Left renal pelvis (tissue), 4 donors: Measurements from ENCODE around the gene ARPC4. TPM values are rescaled to one million over a fixed set of nuclear protein-coding genes. Genes with fewer than 3 reads are reported as not detected.
"Not testable (repeated sequence)": the region's sequence is repeated elsewhere in the genome, so short reads cannot be mapped to it uniquely, and the experiment has no call there.

Experiments
- DNase-seq, 4 donors: peaks; one replicate each; pipeline ENCODE4 v3.0.0-alpha.2; 2013; ENCODE audit warnings: low read depth in 4 of 4, low spot score in 3 of 4
- polyA plus RNA-seq, 4 donors: library from polyadenylated mRNA; unstranded; fragments of 120-200 nt; gene quantifications; one replicate each; pipeline ENCODE4 v1.2.1, GENCODE V29; 2013; ENCODE audit not compliant: insufficient read length in 4 of 4

The ARPC4 gene
- polyA plus RNA-seq, 4 donors = 103 to 150 (median 131) TPM

GRCh38 chr3:9848860-9849259, 56.0 kb downstream of the ARPC4 start:
- DNase-seq = not testable (repeated sequence)

GRCh38 chr3:9851383-9851782, 58.5 kb downstream of the ARPC4 start:
- DNase-seq = not testable (repeated sequence)

- DNase-seq = not testable (repeated sequence)
Measured at GRCh38 chr3:9851926-9852325, 59.0 kb downstream of the ARPC4 start.

GRCh38 chr3:9852528-9852927, 59.6 kb downstream of the ARPC4 start:
- no peak for DNase-seq

- DNase-seq = not testable (repeated sequence)
Measured at GRCh38 chr3:9854291-9854940, 61.5 kb downstream of the ARPC4 start.

GRCh38 chr3:9855594-9855993, 62.7 kb downstream of the ARPC4 start:
- no peak for DNase-seq

Other genes starting within 250 kb of the ARPC4 start
- under 1 TPM; 0.03 to 0.07 (median 0.06) TPM for gene LHFPL4, start 239.3 kb upstream of the ARPC4 start, polyA plus RNA-seq
- gene MTMR14, start 143.6 kb upstream of the ARPC4 start, polyA plus RNA-seq = 10 to 100 TPM; 22.7 to 38.6 (median 31.8) TPM
- gene CPNE9, start 89.2 kb upstream of the ARPC4 start, polyA plus RNA-seq = under 1 TPM in 2 of 4 donors, not detected in 2; 0.15 to 0.17 TPM
- 10 to 100 TPM; 18.5 to 23.2 (median 19.0) TPM for gene BRPF1, start 61.3 kb upstream of the ARPC4 start, polyA plus RNA-seq
- 10 to 100 TPM; 32.1 to 74.8 (median 50.5) TPM for gene OGG1, start 43.1 kb upstream of the ARPC4 start, polyA plus RNA-seq
- gene CAMK1, start 23.1 kb upstream of the ARPC4 start, polyA plus RNA-seq = 10 to 100 TPM; 17.0 to 41.1 (median 21.1) TPM
- gene TADA3, start 609 bp upstream of the ARPC4 start, polyA plus RNA-seq = 10 to 100 TPM; 50.5 to 79.8 (median 60.8) TPM
- 10 to 100 TPM; 33.3 to 93.1 (median 56.7) TPM for gene TTLL3, start 17.2 kb downstream of the ARPC4 start, polyA plus RNA-seq
- 10 to 100 TPM; 20.4 to 43.0 (median 30.8) TPM for gene RPUSD3, start 50.9 kb downstream of the ARPC4 start, polyA plus RNA-seq
- under 1 TPM in 1 of 4 donors, not detected in 3; 0.37 TPM for gene CIDEC, start 87.2 kb downstream of the ARPC4 start, polyA plus RNA-seq
- 10 to 100 TPM; 31.1 to 46.2 (median 44.1) TPM for gene JAGN1, start 97.5 kb downstream of the ARPC4 start, polyA plus RNA-seq
- 10 to 100 TPM in 3 of 4 donors, 1 to 10 TPM in 1; 1.8 to 20.1 (median 14.7) TPM for gene IL17RE, start 109.8 kb downstream of the ARPC4 start, polyA plus RNA-seq
- 10 to 100 TPM; 39.0 to 44.0 (median 42.5) TPM for gene IL17RC, start 124.0 kb downstream of the ARPC4 start, polyA plus RNA-seq
- gene CRELD1, start 140.8 kb downstream of the ARPC4 start, polyA plus RNA-seq = 10 to 100 TPM; 44.9 to 77.3 (median 54.0) TPM
- 1 to 10 TPM; 3.2 to 5.6 (median 3.6) TPM for gene PRRT3, start 159.3 kb downstream of the ARPC4 start, polyA plus RNA-seq
- 10 to 100 TPM; 65.1 to 94.4 (median 83.4) TPM for gene EMC3, start 193.8 kb downstream of the ARPC4 start, polyA plus RNA-seq
- gene FANCD2, start 233.4 kb downstream of the ARPC4 start, polyA plus RNA-seq = 10 to 100 TPM; 14.6 to 22.0 (median 18.6) TPM